ENCODE results near the gene CLPTM1L.

Gene CLPTM1L

GRCh38 chr5:1274471-1274870 lies 70.4 kb downstream of the CLPTM1L start:
- Histone ChIP-seq H3K4me2 (ENCODE audit: low read length) (no peak overlapping the region), H2AFZ (no peak overlapping the region), H3K79me2 (no peaks in the 10 kb centered on the region), H3K36me3 (ENCODE audit: control insufficient read depth, insufficient read depth, low read length) (no peaks in the 10 kb centered on the region), H3K9ac (no peak overlapping the region), H3K4me3 (ENCODE audit: low read depth, low read length) (no peak overlapping the region), H3K27me3 (ENCODE audit: control insufficient read depth, insufficient read depth, low read length) (no peaks in the 10 kb centered on the region), H3K4me1 (no peaks in the 10 kb centered on the region), H3K27ac (no peak overlapping the region), H3K9me3 (ENCODE audit: control insufficient read depth, low read length) (no peaks in the 10 kb centered on the region)
- no peak for TF ChIP-seq CTCF (IDR thresholded peaks at IDR 0.05)

- Histone ChIP-seq H3K9ac (no peak overlapping the region), H3K4me3 (ENCODE audit: low read depth, low read length) (no peak overlapping the region), H2AFZ (no peak overlapping the region), H3K79me2 (no peaks in the 10 kb centered on the region), H3K4me2 (ENCODE audit: low read length) (no peak overlapping the region), H3K27me3 (ENCODE audit: control insufficient read depth, insufficient read depth, low read length) (no peaks in the 10 kb centered on the region), H3K9me3 (ENCODE audit: control insufficient read depth, low read length) (no peaks in the 10 kb centered on the region), H3K27ac (no peak overlapping the region), H3K4me1 (no peaks in the 10 kb centered on the region), H3K36me3 (ENCODE audit: control insufficient read depth, insufficient read depth, low read length) (no peaks in the 10 kb centered on the region)
- TF ChIP-seq CTCF (IDR thresholded peaks at IDR 0.05): no peak
Observed at GRCh38 chr5:1273745-1274144, 71.2 kb downstream of the CLPTM1L start.

- no peak overlapping the region for H3K27ac ChIP-seq
- H3K4me3 ChIP-seq (ENCODE audit: low read depth, low read length): no peak overlapping the region
- no peak overlapping the region for H3K4me2 ChIP-seq (ENCODE audit: low read length)
- H3K4me1 ChIP-seq: no peaks in the 10 kb centered on the region
- no peak for TF ChIP-seq CTCF (IDR thresholded peaks at IDR 0.05)
- no peak overlapping the region for H3K9ac ChIP-seq
- no peaks in the 10 kb centered on the region for H3K9me3 ChIP-seq (ENCODE audit: control insufficient read depth, low read length)
- H2AFZ ChIP-seq: no peak overlapping the region
- H3K79me2 ChIP-seq: no peaks in the 10 kb centered on the region
- H3K36me3 ChIP-seq (ENCODE audit: control insufficient read depth, insufficient read depth, low read length): no peaks in the 10 kb centered on the region
- H3K27me3 ChIP-seq (ENCODE audit: control insufficient read depth, insufficient read depth, low read length): no peaks in the 10 kb centered on the region
Observed at GRCh38 chr5:1272201-1272600, 72.7 kb downstream of the CLPTM1L start.

GRCh38 chr5:1270933-1271914 lies 73.7 kb downstream of the CLPTM1L start:
- Histone ChIP-seq H3K27ac (no peak overlapping the region), H3K4me3 (ENCODE audit: low read depth, low read length) (no peak overlapping the region), H3K4me1 (no peaks in the 10 kb centered on the region), H3K36me3 (ENCODE audit: control insufficient read depth, insufficient read depth, low read length) (no peaks in the 10 kb centered on the region), H3K4me2 (ENCODE audit: low read length) (no peak overlapping the region), H2AFZ (no peak overlapping the region), H3K27me3 (ENCODE audit: control insufficient read depth, insufficient read depth, low read length) (no peaks in the 10 kb centered on the region), H3K9ac (no peak overlapping the region), H3K79me2 (no peaks in the 10 kb centered on the region), H3K9me3 (ENCODE audit: control insufficient read depth, low read length) (no peaks in the 10 kb centered on the region)
- no peak for TF ChIP-seq CTCF (IDR thresholded peaks at IDR 0.05)

GRCh38 chr5:1270426-1270825 lies 74.5 kb downstream of the CLPTM1L start:
- H3K79me2 ChIP-seq: no peaks in the 10 kb centered on the region

More at GRCh38 chr5:1270426-1270825, 74.5 kb downstream of the CLPTM1L start:
- H3K4me2 ChIP-seq (ENCODE audit: low read length): no peak overlapping the region
- no peaks in the 10 kb centered on the region for H3K27me3 ChIP-seq (ENCODE audit: control insufficient read depth, insufficient read depth, low read length)
- no peak overlapping the region for H2AFZ ChIP-seq
- no peak overlapping the region for H3K9ac ChIP-seq
- no peaks in the 10 kb centered on the region for H3K4me1 ChIP-seq
- no peak for TF ChIP-seq CTCF (IDR thresholded peaks at IDR 0.05)
- H3K4me3 ChIP-seq (ENCODE audit: low read depth, low read length): no peak overlapping the region
- no peaks in the 10 kb centered on the region for H3K36me3 ChIP-seq (ENCODE audit: control insufficient read depth, insufficient read depth, low read length)
- H3K27ac ChIP-seq: no peak overlapping the region
- H3K9me3 ChIP-seq (ENCODE audit: control insufficient read depth, low read length): no peaks in the 10 kb centered on the region

Data from parathyroid adenoma (tissue), 2 donors.